CD4-positive, alpha-beta memory T cell (primary cell): ENCODE results near the gene TNFRSF1B. TPM values are rescaled to one million over a fixed set of nuclear protein-coding genes. Genes with fewer than 3 reads are reported as not detected.
A peak's percentile ranks its signal among the peaks of the same experiment; 100 is the strongest.

Experiments used
- CTCF ChIA-PET: fragments of 350-600 bp; sonication (Branson Sonifier 250); formaldehyde crosslinking; loops from one replicate; lab custom pipeline; 2021; ENCODE audit warnings: inconsistent platforms; ENCODE audit not compliant: partially characterized antibody; lab: Charles Lee
- POLR2A ChIA-PET: fragments of 350-600 bp; sonication (Branson Sonifier 250); formaldehyde crosslinking; loops from one replicate; lab custom pipeline; 2021; ENCODE audit not compliant: partially characterized antibody; lab: Charles Lee
- DNase-seq, 5 donors: peaks; one replicate each; pipeline versions ENCODE4 v3.0.0 to v3.0.0-alpha.2; 2020 to 2022; ENCODE audit warnings: mixed read lengths in 1 of 5
- H3K27ac ChIP-seq: one replicate; pipeline ENCODE4 v1.7.0; 2013; ENCODE audit warnings: low read depth, low read length
- H3K27me3 ChIP-seq: 2 replicates; pipeline ENCODE4 v1.7.0; 2013; ENCODE audit warnings: mild to moderate bottlenecking, low read length, moderate library complexity; ENCODE audit not compliant: insufficient read depth
- H3K36me3 ChIP-seq: 2 replicates; pipeline ENCODE4 v1.7.0; 2013; ENCODE audit warnings: mild to moderate bottlenecking, low read length, moderate library complexity; ENCODE audit not compliant: insufficient read depth
- H3K4me1 ChIP-seq: 2 replicates; pipeline ENCODE4 v1.7.0; 2013; ENCODE audit warnings: mild to moderate bottlenecking, low read length, moderate library complexity; ENCODE audit not compliant: insufficient read depth
- H3K4me3 ChIP-seq, 2 donors: one replicate each; pipeline ENCODE4 v1.7.0; 2013; ENCODE audit warnings: low read length in 2 of 2, mild to moderate bottlenecking in 1 of 2
- H3K9me3 ChIP-seq, 2 donors: one replicate each; pipeline ENCODE4 v1.7.0; 2013; ENCODE audit warnings: low read length in 2 of 2, control low read depth in 1 of 2; ENCODE audit not compliant: control insufficient read depth in 1 of 2
- H3K27ac Mint-ChIP-seq, 7 donors: one replicate each; pipeline ENCODE4 v1.8.0; 2020 to 2021; ENCODE audit warnings: mixed read lengths in 7 of 7, mild to moderate bottlenecking in 6 of 7, inconsistent platforms in 3 of 7, moderate library complexity in 3 of 7
- H3K27me3 Mint-ChIP-seq, 2 donors: one replicate each; pipeline ENCODE4 v1.8.0; 2020 to 2021; ENCODE audit warnings: mixed read lengths in 2 of 2
- H3K36me3 Mint-ChIP-seq, 2 donors: one replicate each; pipeline ENCODE4 v1.8.0; 2020 to 2021; ENCODE audit warnings: mixed read lengths in 2 of 2, inconsistent platforms in 1 of 2, mild to moderate bottlenecking in 1 of 2
- H3K4me1 Mint-ChIP-seq, 4 donors: one replicate each; pipeline ENCODE4 v1.8.0; 2020 to 2021; ENCODE audit warnings: mixed read lengths in 4 of 4, mild to moderate bottlenecking in 1 of 4
- H3K4me3 Mint-ChIP-seq, 8 donors: one replicate each; pipeline ENCODE4 v1.8.0; 2020 to 2021; ENCODE audit warnings: mixed read lengths in 8 of 8, mild to moderate bottlenecking in 7 of 8, moderate library complexity in 6 of 8, inconsistent platforms in 3 of 8
- H3K9me3 Mint-ChIP-seq, 8 donors: one replicate each; pipeline ENCODE4 v1.8.0; 2020 to 2021; ENCODE audit warnings: mixed read lengths in 8 of 8, mild to moderate bottlenecking in 5 of 8, inconsistent platforms in 3 of 8, moderate library complexity in 1 of 8
- intact Hi-C: fragments of 100-400 bp; cut with micrococcal nuclease; formaldehyde crosslinking; loops from one replicate; pipeline ENCODE4 v1.15.1; 2023
- polyA plus RNA-seq, 2 donors: library from polyadenylated mRNA; unstranded; fragments of 300-500 nt; fragmentation: Illumina TruSeq; gene quantifications; one replicate each; pipeline ENCODE4 v1.2.3, GENCODE V29; 2021
- total RNA-seq, 2 experiments: library from RNA; stranded (reverse); gene quantifications; one replicate each; pipeline ENCODE4 v1.2.3, GENCODE V29; 2021

TNFRSF1B gene
- total and polyA plus RNA-seq, 4 experiments from 2014 or later: 111 to 201 (median 130) TPM

- peaks cover 0 to 2% (median 0%) of the 10 kb centered on the region in 8 donors for H3K9me3 Mint-ChIP-seq
- Histone ChIP-seq H3K27me3 (no peaks in the 10 kb centered on the region), H3K9me3 (no peaks in the 10 kb centered on the region), H3K27ac (no peak overlapping the region), H3K4me1 (peaks cover 79% of the 10 kb centered on the region), H3K4me3 (no peak overlapping the region), H3K36me3 (peaks cover 43% of the 10 kb centered on the region)
- POLR2A ChIA-PET: interaction anchor here (0.9 to 50.6 kb wide), 3 partner anchors 9 to 48 kb away, joined by 4 to 1713 read pairs (median 11); no protein-coding TSS in a partner anchor
- CTCF ChIA-PET: interaction anchor here (0.6 to 15.7 kb wide), 3 partner anchors 9 to 64 kb away, joined by 3 to 213 read pairs (median 6); no protein-coding TSS in a partner anchor
- H3K4me3 Mint-ChIP-seq: peak overlapping the region in 1 of 8 donors; percentile 35
- intact Hi-C loops: no loop called here
- peak overlapping the region; percentile 37 to 92 (median 77) for H3K27ac Mint-ChIP-seq
- no peaks in the 10 kb centered on the region for H3K27me3 Mint-ChIP-seq
- peaks cover 21 to 60% of the 10 kb centered on the region in 2 donors for H3K36me3 Mint-ChIP-seq
- peaks cover 42 to 83% (median 61%) of the 10 kb centered on the region in 4 donors for H3K4me1 Mint-ChIP-seq
- no peak for DNase-seq
These were observed 19.8 kb downstream of the TNFRSF1B start for GRCh38 chr1:12186679-12186985.

GRCh38 chr1:12188115-12188514, 21.3 kb downstream of the TNFRSF1B start:
- peaks cover 25 to 62% of the 10 kb centered on the region in 2 donors for H3K36me3 Mint-ChIP-seq
- no peak for DNase-seq
- Histone ChIP-seq H3K27ac (no peak overlapping the region), H3K9me3 (no peaks in the 10 kb centered on the region), H3K4me1 (peaks cover 64% of the 10 kb centered on the region), H3K4me3 (no peak overlapping the region), H3K36me3 (peaks cover 47% of the 10 kb centered on the region), H3K27me3 (no peaks in the 10 kb centered on the region)
- H3K9me3 Mint-ChIP-seq: peaks cover 0 to 2% (median 0%) of the 10 kb centered on the region in 8 donors
- H3K4me3 Mint-ChIP-seq: peak overlapping the region in 1 of 8 donors; percentile 2
- POLR2A ChIA-PET: interaction anchor here (1.1 to 50.6 kb wide), 3 partner anchors 10 to 49 kb away, joined by 4 to 1713 read pairs (median 14); no protein-coding TSS in a partner anchor
- intact Hi-C loops: no loop called here
- CTCF ChIA-PET: interaction anchor here (0.6 to 15.7 kb wide), 5 partner anchors 11 to 73 kb away, joined by 3 to 213 read pairs (median 5); no protein-coding TSS in a partner anchor
- H3K4me1 Mint-ChIP-seq: peaks cover 30 to 68% (median 50%) of the 10 kb centered on the region in 4 donors
- H3K27ac Mint-ChIP-seq: peak overlapping the region; percentile 32 to 92 (median 82)
- H3K27me3 Mint-ChIP-seq: no peaks in the 10 kb centered on the region

DNA sequence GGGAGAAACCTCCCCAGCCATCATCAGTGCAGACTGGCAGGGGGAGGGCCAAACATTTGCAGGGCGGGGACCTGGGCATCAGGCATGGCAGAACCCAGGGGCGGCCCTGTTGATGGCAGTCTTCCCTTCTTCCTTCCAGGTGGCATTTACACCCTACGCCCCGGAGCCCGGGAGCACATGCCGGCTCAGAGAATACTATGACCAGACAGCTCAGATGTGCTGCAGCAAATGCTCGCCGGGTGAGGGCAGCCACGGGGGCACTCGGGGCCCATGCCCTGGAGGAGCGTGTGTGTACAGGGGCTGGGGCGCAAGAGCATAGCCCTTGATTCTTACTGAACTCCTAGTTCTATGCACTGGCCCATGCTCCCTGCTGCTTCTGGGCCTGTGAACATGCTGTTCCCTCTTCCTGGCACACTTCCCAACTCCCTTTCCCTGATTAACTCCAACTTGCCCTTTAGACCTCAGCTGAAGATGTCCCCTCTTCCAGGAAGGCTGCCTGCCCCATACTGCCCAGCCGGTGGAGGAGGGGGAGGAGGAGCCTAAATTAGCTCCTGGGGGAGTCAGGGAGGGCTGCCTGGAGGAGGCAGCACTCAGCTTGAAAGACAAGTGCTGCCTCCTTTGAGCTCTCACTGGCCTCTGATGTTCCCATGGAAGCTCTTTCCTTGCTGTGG, 22.0 kb downstream of the TNFRSF1B start:
- no peak overlapping the region for H3K4me3 Mint-ChIP-seq
- intact Hi-C loops: no loop called here
- Histone ChIP-seq H3K27me3 (no peaks in the 10 kb centered on the region), H3K4me3 (no peak overlapping the region), H3K27ac (peak overlapping the region; percentile 9), H3K9me3 (no peaks in the 10 kb centered on the region), H3K4me1 (peaks cover 60% of the 10 kb centered on the region), H3K36me3 (peaks cover 54% of the 10 kb centered on the region)
- ChIA-PET POLR2A (interaction anchor here (1.1 to 50.6 kb wide), 3 partner anchors 11 to 50 kb away, joined by 4 to 1713 read pairs (median 14); no protein-coding TSS in a partner anchor), CTCF (interaction anchor here (0.6 to 15.7 kb wide), 4 partner anchors 11 to 74 kb away, joined by 3 to 213 read pairs (median 5); no protein-coding TSS in a partner anchor)
- peaks cover 26 to 61% (median 45%) of the 10 kb centered on the region in 4 donors for H3K4me1 Mint-ChIP-seq
- H3K27ac Mint-ChIP-seq: peak overlapping the region; percentile 35 to 91 (median 83)
- DNase-seq: no peak
- H3K36me3 Mint-ChIP-seq: peaks cover 29 to 63% of the 10 kb centered on the region in 2 donors
- peaks cover 0 to under 1% (median 0%) of the 10 kb centered on the region in 8 donors for H3K9me3 Mint-ChIP-seq
- no peaks in the 10 kb centered on the region for H3K27me3 Mint-ChIP-seq

- no peaks in the 10 kb centered on the region for H3K27me3 Mint-ChIP-seq
- Histone ChIP-seq H3K4me3 (no peak overlapping the region), H3K27ac (peak overlapping the region; percentile 9), H3K36me3 (peaks cover 59% of the 10 kb centered on the region), H3K4me1 (peaks cover 55% of the 10 kb centered on the region), H3K27me3 (no peaks in the 10 kb centered on the region), H3K9me3 (no peaks in the 10 kb centered on the region)
- intact Hi-C loops: no loop called here
- POLR2A ChIA-PET: interaction anchor here (50.6 kb wide), 1 partner anchor 51 kb away, joined by 1713 read pairs; no protein-coding TSS in a partner anchor
- peaks cover 34 to 67% of the 10 kb centered on the region in 2 donors for H3K36me3 Mint-ChIP-seq
- H3K27ac Mint-ChIP-seq: peak overlapping the region; percentile 35 to 91 (median 84)
- H3K9me3 Mint-ChIP-seq: peaks cover 0 to 2% (median 0%) of the 10 kb centered on the region in 8 donors
- no peak overlapping the region for H3K4me3 Mint-ChIP-seq
- peaks cover 28 to 60% (median 43%) of the 10 kb centered on the region in 4 donors for H3K4me1 Mint-ChIP-seq
- DNase-seq: no peak
- CTCF ChIA-PET: interaction anchor here (1.2 to 15.7 kb wide), 3 partner anchors 12 to 66 kb away, joined by 3 to 213 read pairs (median 5); no protein-coding TSS in a partner anchor
These were observed 22.5 kb downstream of the TNFRSF1B start for GRCh38 chr1:12189328-12189682.

- intact Hi-C loops: no loop called here
- Histone ChIP-seq H3K27me3 (no peaks in the 10 kb centered on the region), H3K4me1 (peaks cover 36% of the 10 kb centered on the region), H3K36me3 (peaks cover 76% of the 10 kb centered on the region), H3K4me3 (no peak overlapping the region), H3K27ac (no peak overlapping the region), H3K9me3 (no peaks in the 10 kb centered on the region)
- peaks cover 27 to 54% (median 35%) of the 10 kb centered on the region in 4 donors for H3K4me1 Mint-ChIP-seq
- no peak for DNase-seq
- ChIA-PET POLR2A (interaction anchor here (0.9 to 50.6 kb wide), 2 partner anchors 53 to 67 kb away, joined by 3 to 1713 read pairs; no protein-coding TSS in a partner anchor), CTCF (interaction anchor here (1.3 to 1.7 kb wide), 6 partner anchors 13 to 468 kb away, joined by 3 to 8 read pairs (median 6); no protein-coding TSS in a partner anchor)
- peaks cover 0 to 2% (median 0%) of the 10 kb centered on the region in 8 donors for H3K9me3 Mint-ChIP-seq
- H3K27ac Mint-ChIP-seq: peak overlapping the region in 6 of 7 donors; percentile 23 to 74 (median 48)
- no peaks in the 10 kb centered on the region for H3K27me3 Mint-ChIP-seq
- H3K36me3 Mint-ChIP-seq: peaks cover 47 to 78% of the 10 kb centered on the region in 2 donors
- no peak overlapping the region for H3K4me3 Mint-ChIP-seq
These were observed 24.6 kb downstream of the TNFRSF1B start for GRCh38 chr1:12191242-12192032.

GRCh38 chr1:12194666-12195216, 27.9 kb downstream of the TNFRSF1B start:
- Mint-ChIP-seq H3K27me3 (no peaks in the 10 kb centered on the region), H3K27ac (peak overlapping the region; percentile 63 to 90 (median 80)), H3K4me3 (no peak overlapping the region), H3K4me1 (peaks cover 8 to 23% (median 16%) of the 10 kb centered on the region in 4 donors), H3K36me3 (peaks cover 36 to 66% of the 10 kb centered on the region in 2 donors), H3K9me3 (peaks cover 0 to 2% (median 0%) of the 10 kb centered on the region in 8 donors)
- H3K4me1 ChIP-seq: peaks cover 13% of the 10 kb centered on the region
- intact Hi-C loops: no loop called here
- H3K4me3 ChIP-seq: no peak overlapping the region
- ChIA-PET CTCF (interaction anchor here (10.7 kb wide), 1 partner anchor 70 kb away, joined by 90 read pairs; no protein-coding TSS in a partner anchor), POLR2A (interaction anchor here (0.6 to 1.5 kb wide), 3 partner anchors 10 to 38 kb away, joined by 3 to 4 read pairs (median 3); no protein-coding TSS in a partner anchor)
- no peaks in the 10 kb centered on the region for H3K9me3 ChIP-seq
- H3K27me3 ChIP-seq: no peaks in the 10 kb centered on the region
- H3K27ac ChIP-seq: no peak overlapping the region
- DNase-seq: no peak
- peaks cover 70% of the 10 kb centered on the region for H3K36me3 ChIP-seq
